T1000 (cell line): ENCODE results near the gene FAM78B.

Experiments used
- DNase-seq: peaks from one replicate; lab custom pipeline; 2025; ENCODE audit warnings: mixed read lengths; lab: John Stamatoyannopoulos, UW

The FAM78B gene

DNA sequence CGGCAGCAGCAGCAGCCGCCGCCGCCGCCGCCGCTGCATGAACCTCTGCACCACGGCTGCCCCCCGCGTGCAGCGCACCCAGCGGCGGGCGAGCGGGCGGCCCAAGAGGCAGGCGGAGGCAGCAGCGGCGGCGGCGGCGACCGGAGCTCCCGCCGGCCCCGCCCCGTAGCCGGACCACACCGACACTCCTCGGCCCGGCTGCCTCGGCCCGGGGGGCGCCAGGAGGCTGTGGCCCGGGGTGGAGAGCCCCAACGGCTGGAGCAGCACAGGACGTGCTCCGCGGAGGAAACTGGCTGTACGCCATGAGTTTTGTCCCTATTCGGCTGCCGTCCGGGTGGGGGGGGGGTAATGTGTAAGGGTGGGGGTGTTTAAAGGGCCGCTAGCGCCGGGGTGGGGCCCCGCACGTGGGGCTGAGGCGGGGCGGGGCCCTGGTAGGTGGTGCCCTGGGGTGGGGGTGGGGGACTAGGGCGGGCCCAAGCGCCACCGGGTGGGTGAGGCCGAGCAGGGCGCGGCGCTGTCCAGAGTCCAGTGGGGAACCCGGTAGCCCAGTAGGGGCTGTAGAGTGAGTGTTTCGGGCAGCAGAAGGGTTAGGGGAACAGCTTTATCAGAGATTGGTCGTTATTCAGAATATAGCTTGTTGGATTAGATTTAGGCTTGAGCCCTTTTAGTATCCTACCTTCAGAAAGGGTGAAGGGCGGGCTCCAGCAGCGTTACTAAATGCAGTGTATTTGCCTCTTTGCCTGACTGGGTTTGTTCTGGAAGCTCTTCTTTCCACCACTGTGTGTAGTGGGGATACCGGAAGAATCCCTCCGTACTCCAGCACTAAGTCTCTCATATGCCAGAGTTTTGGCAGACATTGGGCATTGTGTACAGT is at the start of gene FAM78B:
Gene FAM78B (minus strand): TSS at position 304 of the 874 bp plus-strand sequence. CDS start 753 bp downstream, outside the sequence.
- DNase-seq, result peak; percentile 13

DNA sequence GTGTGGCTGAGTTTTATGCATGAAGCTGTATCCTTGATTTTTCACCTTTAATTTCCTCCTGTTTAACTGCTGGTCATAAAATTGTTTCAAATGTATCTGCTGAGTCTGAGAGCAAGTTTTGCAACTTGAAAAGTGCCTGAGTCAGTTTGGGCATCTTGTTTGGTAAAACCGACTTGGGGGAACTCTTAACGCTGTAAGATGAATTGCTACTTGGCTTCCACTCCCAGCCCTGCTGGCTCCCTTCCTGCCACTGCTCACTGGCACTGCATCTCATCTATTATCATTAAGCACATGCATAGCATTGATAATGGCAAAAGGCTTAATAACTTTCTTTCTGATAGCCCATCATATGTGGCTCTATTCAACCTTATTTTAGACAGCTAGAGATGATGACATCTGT is 35.7 kb upstream of the FAM78B start:
- no peak for DNase-seq

DNA sequence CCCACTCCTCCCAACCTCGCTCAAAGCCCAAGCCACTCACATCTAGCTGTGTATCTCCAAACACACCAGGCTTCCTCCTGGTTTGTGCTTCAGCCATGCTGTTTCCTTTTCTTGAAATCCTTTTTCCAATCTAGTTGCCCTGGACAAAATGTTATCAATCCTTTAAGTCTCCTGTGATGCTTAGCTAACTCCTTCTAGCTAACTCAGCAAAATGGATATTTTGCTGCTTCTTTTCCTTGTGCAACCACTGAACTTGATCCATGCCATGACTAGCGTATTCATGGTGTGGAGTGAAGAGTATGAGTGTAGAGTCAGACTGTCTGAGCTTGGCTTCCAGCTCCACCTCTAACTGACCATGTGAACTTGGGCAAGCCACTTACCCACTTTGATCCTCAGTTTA is 33.9 kb upstream of the FAM78B start:
- DNase-seq, result no peak

GRCh38 chr1:166197597-166197996 is 30.8 kb upstream of the FAM78B start:
- DNase-seq, result no peak

GRCh38 chr1:166197141-166197540 is 30.3 kb upstream of the FAM78B start:
- no peak for DNase-seq

DNA sequence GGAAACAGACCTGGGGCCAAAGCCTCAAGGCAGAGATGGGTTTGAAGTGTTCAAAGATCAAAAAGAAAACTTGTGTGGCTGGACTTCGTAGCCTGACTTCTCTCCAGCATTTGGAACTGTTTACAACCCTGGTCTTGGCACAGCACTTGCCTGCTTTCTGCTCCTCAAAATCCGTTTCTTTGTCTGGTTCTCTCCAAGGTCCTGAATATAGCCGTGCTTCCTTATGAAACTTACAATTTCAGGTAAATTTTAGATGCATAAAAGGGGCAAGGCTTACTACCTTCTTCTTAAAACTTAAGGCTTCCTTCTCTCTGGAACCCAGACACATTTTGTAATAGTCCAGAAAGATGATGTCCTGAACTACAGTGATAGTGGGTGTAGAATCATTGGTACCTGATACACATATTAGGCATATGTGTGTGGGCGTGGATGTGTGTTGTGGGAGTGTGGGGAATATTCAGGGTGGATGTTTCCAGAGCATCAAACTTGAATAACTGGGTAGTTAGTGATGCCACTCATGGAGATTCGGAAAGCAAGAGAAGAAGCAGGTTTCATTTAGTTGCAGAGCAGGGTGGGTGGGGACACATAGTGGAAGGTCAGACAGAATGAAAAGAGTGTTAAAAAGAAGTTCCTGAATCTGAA is 26.4 kb upstream of the FAM78B start:
- no peak for DNase-seq

- no peak for DNase-seq
These were observed 23.6 kb upstream of the FAM78B start for GRCh38 chr1:166190400-166190799.

DNA sequence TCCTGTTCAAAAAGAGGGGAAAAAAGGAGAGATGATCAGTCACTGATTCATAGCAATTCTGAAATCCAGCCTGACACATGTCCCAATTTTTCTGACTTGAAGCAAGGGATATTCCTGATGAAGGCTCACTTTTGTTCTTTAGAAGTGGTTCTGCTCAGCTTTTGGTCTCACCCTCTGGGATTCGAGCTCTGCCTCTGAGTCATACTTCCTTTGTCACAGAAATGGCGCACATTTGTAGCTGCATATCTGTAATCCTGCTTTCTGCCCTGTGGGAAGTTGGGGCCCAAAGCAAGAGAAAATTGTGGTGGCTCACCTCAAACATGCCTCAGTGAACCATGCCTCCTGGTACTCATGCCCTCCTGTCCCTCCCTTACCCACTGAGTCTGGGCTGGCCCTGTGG is 22.3 kb upstream of the FAM78B start:
- DNase-seq, result no peak

DNA sequence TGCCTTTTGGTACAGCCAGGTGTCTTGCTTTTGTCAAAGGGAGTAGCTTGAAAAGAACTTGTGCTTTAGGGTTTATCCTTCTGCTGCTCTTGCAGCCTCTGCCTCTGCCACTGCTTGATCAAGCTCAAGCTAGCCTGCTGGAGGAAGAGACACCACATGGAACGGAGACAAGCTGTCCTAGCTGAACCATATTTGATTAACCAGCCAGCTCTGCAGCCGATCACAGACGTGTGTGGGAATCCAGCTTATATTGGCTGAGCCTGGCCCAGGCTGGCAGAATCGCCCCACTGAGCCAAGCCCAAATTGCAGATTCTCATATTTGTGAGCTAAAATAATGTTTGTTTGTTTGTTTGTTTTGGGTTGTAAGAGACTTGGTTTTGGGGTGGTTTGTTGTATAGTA is 18.7 kb upstream of the FAM78B start:
- no peak for DNase-seq

- no peak for DNase-seq
These were observed 18.1 kb upstream of the FAM78B start for GRCh38 chr1:166184897-166185296.

DNA sequence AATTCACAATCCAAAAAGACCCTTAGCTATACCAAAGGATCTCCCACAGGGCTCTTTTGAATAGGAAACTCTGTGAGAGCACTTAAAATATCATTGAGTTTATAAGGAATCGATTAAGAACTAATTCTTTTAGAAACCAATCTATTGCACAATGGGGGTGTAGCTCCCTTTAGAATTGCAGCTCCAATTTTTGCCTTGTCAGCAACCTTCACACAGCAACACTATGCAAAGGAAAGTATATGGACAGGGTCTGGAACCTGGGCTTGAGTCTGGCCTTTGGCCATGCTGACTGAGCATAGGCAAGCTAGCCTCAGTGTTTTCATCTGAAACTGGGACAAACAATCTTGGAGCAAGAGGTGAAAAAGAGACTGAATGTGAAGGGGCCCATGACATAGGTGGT is 17.2 kb upstream of the FAM78B start:
- DNase-seq, result no peak

DNA sequence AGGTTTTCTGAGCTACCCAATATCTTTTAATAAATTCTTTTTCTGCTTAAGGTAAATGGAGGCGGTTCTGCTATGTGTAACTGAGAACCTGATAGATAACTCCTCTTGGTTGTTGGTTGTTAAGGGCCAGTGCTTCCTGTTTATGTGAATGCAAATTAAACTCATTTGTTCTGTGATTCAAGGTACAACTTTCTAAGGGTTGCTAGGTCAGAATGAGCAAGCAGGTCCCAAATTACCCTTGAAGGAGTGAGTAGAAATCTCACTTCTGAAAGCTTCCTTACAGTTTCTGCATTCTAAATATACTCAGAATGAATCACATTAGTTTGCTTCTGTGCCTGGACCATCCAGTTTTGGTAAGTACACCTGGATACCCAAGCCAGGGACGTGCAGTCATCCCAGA is 15.5 kb upstream of the FAM78B start:
- no peak for DNase-seq

GRCh38 chr1:166176416-166176815 is 9.6 kb upstream of the FAM78B start:
- DNase-seq, result no peak

DNA sequence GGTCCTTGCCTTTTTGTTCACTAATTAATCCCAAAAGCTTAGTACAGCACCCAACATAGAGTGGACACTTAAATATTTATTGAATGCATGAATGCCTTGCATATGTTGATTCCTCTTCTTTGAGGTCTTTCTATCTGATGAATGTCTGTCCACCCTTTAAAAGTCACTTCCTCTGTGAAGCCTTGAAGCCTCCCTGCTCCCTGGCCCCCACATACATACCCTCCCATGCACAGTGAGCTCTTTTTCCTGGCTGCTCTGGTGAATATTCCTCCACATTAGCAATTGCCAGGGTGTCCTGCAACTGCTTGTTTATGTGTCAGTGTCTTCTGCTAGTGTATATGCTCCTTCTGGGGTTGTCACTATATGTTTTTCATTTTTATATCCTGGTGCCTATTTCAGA is 8.2 kb upstream of the FAM78B start:
- no peak for DNase-seq

- DNase-seq, result no peak
These were observed 7.3 kb upstream of the FAM78B start for GRCh38 chr1:166174108-166174507.

DNA sequence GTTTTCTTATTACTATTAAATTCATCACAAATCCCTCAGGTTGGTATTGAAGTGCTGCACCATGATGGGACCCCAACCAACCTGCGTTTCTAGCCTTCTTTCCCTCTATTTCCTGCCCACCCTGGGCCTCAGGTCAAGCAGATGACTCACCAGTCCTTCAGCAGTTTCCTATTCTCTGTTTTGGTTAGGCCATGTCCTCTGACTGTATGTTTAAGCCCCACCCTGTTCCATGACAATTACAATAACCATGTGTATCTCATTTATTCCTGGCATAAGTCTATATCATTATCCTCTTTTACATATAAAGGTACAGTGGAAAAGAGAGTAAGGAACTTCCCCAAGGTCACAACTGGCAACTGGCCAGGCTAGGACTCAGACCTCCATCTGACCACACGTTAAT is 5.3 kb upstream of the FAM78B start:
- no peak for DNase-seq

- DNase-seq, result no peak
These were observed 3.9 kb upstream of the FAM78B start for GRCh38 chr1:166170726-166171125.

GRCh38 chr1:166170075-166170474 is 3.3 kb upstream of the FAM78B start:
- no peak for DNase-seq

DNA sequence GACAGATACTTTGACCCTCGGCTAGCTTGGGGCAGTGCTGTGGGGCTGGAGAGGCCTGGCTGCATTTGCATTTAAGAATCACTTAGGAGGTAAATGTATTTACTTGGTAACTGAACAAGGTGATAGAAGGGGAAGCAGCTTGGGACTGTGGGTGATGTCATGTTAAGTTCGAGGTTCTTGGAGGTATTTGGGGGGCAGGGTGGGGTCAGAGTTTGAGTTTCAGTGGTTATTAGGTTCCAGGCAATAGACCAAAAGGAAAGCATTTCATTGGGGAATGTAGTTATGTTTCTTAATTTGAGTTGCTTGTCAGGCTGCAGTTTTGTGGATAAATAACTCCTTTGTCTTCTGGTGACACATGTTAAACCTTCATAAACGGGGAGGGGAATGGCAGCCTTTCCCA is 2.4 kb upstream of the FAM78B start:
- no peak for DNase-seq

DNA sequence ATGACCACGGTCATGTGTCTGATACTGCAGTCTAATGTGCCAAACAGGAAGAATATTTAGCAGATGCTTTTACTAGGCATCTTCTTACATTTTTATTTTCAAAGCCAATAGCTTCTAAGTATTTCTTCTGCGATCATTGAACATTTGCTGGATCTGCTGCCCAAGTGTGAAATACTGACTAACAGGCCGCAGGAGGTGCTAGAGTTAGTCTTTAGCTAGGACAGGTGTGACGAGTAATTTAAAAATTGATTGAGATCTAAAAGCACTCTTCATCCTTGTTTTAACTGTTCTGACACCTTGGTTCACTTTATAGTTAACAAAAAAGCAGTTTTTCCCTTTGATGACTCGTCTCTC is 748 bp upstream of the FAM78B start:
- DNase-seq, result no peak

DNA sequence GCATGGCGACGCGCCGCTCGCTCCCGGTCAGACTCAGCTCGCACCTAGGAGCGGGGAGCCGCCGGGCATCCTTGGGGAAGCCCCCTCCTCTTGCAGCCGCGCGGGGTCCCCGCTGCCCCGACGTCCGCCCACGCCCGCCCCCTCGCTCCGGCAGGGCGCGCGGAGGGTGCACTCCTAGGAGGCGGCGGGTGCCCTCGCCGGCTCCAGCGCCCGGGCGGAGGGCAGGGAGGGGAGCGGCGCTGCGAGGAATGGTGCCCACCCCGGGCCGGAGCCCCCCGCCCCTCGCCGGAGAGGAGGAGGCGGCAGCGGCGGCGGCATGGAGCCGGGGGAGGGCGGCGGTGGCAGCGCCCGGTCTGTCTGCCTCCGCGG is 488 bp downstream of the FAM78B start:
- no peak for DNase-seq

- DNase-seq, result no peak
These were observed 1.0 kb downstream of the FAM78B start for GRCh38 chr1:166165661-166166328.

GRCh38 chr1:166164995-166165660 is 1.7 kb downstream of the FAM78B start:
- no peak for DNase-seq
